A549 (cell line): ENCODE measurements around the gene NEDD4L.

ENCODE experiments used
- TF ChIP-seq, protein P1 (sequence below): fragments of >200 bp; sonication (Bioruptor Twin); formaldehyde crosslinking; IDR thresholded peaks from 3 replicates; pipeline ENCODE4 v1.5.1; 2016
- TF ChIP-seq, protein P2 (sequence below): fragments of 200-600 bp; sonication (generic); IDR thresholded peaks from 2 replicates; pipeline ENCODE4 v1.6.1; 2016; ENCODE audit warnings: antibody characterized with exemption, mild to moderate bottlenecking, moderate library complexity

DNA sequence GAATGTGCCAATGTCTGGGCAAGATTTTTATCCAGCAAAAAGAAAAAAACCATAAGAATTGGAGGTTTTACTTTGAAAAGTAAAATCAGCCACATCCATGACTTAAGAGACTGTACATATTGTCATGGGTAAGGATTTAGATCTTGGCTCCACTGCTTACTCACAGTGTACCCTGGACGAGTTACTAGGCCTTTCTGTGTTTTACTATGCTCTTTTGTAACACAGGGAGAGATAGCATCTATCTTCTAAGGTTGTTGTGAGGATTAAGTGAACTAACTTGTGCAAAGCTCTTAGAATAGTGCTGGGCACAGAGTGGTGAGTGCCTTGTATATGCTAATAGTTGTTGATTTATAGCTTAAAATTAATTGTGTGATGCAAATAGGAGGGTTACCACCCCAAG, 255.9 kb downstream of the NEDD4L start:
- TF ChIP-seq, protein P1, sequence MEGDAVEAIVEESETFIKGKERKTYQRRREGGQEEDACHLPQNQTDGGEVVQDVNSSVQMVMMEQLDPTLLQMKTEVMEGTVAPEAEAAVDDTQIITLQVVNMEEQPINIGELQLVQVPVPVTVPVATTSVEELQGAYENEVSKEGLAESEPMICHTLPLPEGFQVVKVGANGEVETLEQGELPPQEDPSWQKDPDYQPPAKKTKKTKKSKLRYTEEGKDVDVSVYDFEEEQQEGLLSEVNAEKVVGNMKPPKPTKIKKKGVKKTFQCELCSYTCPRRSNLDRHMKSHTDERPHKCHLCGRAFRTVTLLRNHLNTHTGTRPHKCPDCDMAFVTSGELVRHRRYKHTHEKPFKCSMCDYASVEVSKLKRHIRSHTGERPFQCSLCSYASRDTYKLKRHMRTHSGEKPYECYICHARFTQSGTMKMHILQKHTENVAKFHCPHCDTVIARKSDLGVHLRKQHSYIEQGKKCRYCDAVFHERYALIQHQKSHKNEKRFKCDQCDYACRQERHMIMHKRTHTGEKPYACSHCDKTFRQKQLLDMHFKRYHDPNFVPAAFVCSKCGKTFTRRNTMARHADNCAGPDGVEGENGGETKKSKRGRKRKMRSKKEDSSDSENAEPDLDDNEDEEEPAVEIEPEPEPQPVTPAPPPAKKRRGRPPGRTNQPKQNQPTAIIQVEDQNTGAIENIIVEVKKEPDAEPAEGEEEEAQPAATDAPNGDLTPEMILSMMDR, result no peak
- TF ChIP-seq, protein P2, sequence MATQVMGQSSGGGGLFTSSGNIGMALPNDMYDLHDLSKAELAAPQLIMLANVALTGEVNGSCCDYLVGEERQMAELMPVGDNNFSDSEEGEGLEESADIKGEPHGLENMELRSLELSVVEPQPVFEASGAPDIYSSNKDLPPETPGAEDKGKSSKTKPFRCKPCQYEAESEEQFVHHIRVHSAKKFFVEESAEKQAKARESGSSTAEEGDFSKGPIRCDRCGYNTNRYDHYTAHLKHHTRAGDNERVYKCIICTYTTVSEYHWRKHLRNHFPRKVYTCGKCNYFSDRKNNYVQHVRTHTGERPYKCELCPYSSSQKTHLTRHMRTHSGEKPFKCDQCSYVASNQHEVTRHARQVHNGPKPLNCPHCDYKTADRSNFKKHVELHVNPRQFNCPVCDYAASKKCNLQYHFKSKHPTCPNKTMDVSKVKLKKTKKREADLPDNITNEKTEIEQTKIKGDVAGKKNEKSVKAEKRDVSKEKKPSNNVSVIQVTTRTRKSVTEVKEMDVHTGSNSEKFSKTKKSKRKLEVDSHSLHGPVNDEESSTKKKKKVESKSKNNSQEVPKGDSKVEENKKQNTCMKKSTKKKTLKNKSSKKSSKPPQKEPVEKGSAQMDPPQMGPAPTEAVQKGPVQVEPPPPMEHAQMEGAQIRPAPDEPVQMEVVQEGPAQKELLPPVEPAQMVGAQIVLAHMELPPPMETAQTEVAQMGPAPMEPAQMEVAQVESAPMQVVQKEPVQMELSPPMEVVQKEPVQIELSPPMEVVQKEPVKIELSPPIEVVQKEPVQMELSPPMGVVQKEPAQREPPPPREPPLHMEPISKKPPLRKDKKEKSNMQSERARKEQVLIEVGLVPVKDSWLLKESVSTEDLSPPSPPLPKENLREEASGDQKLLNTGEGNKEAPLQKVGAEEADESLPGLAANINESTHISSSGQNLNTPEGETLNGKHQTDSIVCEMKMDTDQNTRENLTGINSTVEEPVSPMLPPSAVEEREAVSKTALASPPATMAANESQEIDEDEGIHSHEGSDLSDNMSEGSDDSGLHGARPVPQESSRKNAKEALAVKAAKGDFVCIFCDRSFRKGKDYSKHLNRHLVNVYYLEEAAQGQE, result no peak
